ACC112 (cell line): ENCODE results near the gene LGALS7B.
"Not testable (repeated sequence)": the region's sequence is repeated elsewhere in the genome, so short reads cannot be mapped to it uniquely, and the experiment has no call there.

ENCODE experiments used
- H2AFZ ChIP-seq: fragments of 200-600 bp; sonication (generic); one replicate; pipeline ENCODE4 v1.6.0; 2017; ENCODE audit warnings: antibody characterized with exemption, low read length; ENCODE audit not compliant: unreplicated experiment
- H3K27ac ChIP-seq: fragments of 200-600 bp; sonication (generic); 2 replicates; pipeline ENCODE4 v1.5.1; 2014; ENCODE audit warnings: low read depth, mild to moderate bottlenecking, antibody characterized with exemption, low read length, moderate library complexity
- H3K27me3 ChIP-seq: fragments of 200-600 bp; sonication (generic); 2 replicates; pipeline ENCODE4 v1.6.1; 2014; ENCODE audit warnings: mild to moderate bottlenecking, antibody characterized with exemption, low read length, moderate library complexity, mixed read lengths; ENCODE audit not compliant: insufficient read depth
- H3K36me3 ChIP-seq: fragments of 200-600 bp; sonication (generic); 2 replicates; pipeline ENCODE4 v1.6.1; 2016; ENCODE audit warnings: mild to moderate bottlenecking, antibody characterized with exemption, low read length, moderate library complexity, mixed read lengths; ENCODE audit not compliant: insufficient read depth
- H3K4me1 ChIP-seq: fragments of 200-600 bp; sonication (generic); one replicate; pipeline ENCODE4 v1.6.1; 2016; ENCODE audit warnings: low read length, mixed read lengths; ENCODE audit not compliant: insufficient read depth, unreplicated experiment, control insufficient read depth
- H3K4me3 ChIP-seq: fragments of 200-600 bp; sonication (generic); 2 replicates; pipeline ENCODE4 v1.5.1; 2014; ENCODE audit warnings: mild to moderate bottlenecking, low read depth, low read length
- H3K79me2 ChIP-seq: fragments of 200-600 bp; sonication (generic); one replicate; pipeline ENCODE4 v1.6.0; 2016; ENCODE audit warnings: low read length; ENCODE audit not compliant: control insufficient read depth, unreplicated experiment, insufficient read depth

Gene LGALS7B

GRCh38 chr19:38812009-38812840 is 23.2 kb downstream of the LGALS7B start:
- no peak overlapping the region for H2AFZ ChIP-seq
- no peaks in the 10 kb centered on the region for H3K27me3 ChIP-seq
- H3K36me3 ChIP-seq: no peaks in the 10 kb centered on the region
- H3K4me1 ChIP-seq: no peaks in the 10 kb centered on the region
- no peak overlapping the region for H3K27ac ChIP-seq
- no peak overlapping the region for H3K4me3 ChIP-seq
- H3K79me2 ChIP-seq: no peaks in the 10 kb centered on the region

- Histone ChIP-seq H3K27me3 (no peaks in the 10 kb centered on the region), H3K36me3 (no peaks in the 10 kb centered on the region), H2AFZ (no peak within 1 kb of the TSS), H3K79me2 (no peaks in the 10 kb centered on the region), H3K4me1 (no peaks in the 10 kb centered on the region), H3K4me3 (no peak within 1 kb of the TSS), H3K27ac (no peak within 1 kb of the TSS)
Measured at GRCh38 chr19:38812841-38813320, 23.9 kb downstream of the LGALS7B start, which contains the start of gene LGALS4. TSS of gene LGALS4 (minus strand) at chr19:38812945. CDS start at chr19:38812886, 59 bp downstream.

DNA sequence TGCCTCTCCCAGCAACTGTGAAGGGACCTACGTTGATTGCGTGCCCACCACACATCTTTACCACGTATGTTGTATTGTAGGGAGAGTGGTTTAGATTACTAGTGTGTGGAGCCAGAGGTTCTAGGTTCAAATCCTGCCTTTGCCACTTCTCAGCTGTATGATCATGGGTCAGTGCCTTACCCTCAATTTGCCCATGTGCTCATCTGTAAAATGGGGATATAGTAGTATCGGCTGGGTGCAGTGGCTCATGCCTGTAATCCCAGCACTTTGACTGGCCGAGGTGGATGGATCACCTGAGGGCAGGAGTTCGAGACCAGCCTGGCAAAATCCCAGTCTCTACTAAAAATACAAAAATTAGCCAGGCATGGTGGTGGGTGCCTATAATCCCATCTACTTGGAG is 24.3 kb downstream of the LGALS7B start:
- Histone ChIP-seq H3K4me3 (no peak overlapping the region), H3K27me3 (no peaks in the 10 kb centered on the region), H3K27ac (no peak overlapping the region), H3K79me2 (no peaks in the 10 kb centered on the region), H3K36me3 (no peaks in the 10 kb centered on the region), H3K4me1 (no peaks in the 10 kb centered on the region), H2AFZ (no peak overlapping the region)

DNA sequence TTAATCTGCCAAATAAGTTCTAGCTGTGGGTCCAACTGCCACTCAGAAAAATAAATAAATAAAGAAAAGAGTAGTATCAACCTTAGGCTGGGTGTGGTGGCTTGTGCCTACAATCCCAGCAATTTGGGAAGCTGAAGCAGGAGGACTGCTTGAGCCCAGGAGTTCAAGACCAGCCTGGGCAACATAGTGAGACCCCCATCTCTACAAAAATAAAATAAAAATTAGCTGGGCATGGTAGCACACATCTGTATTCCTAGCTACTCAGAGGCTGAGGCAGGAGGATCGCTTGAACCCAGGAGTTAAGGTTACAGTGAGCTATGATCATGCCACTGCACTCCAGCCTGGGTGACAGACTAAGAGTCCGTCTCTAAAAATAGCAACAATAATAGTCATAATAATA is 24.9 kb downstream of the LGALS7B start:
- H3K79me2 ChIP-seq, H3K4me3 ChIP-seq, H3K27me3 ChIP-seq, H3K36me3 ChIP-seq, H3K27ac ChIP-seq, H2AFZ ChIP-seq, H3K4me1 ChIP-seq: not testable (repeated sequence)

DNA sequence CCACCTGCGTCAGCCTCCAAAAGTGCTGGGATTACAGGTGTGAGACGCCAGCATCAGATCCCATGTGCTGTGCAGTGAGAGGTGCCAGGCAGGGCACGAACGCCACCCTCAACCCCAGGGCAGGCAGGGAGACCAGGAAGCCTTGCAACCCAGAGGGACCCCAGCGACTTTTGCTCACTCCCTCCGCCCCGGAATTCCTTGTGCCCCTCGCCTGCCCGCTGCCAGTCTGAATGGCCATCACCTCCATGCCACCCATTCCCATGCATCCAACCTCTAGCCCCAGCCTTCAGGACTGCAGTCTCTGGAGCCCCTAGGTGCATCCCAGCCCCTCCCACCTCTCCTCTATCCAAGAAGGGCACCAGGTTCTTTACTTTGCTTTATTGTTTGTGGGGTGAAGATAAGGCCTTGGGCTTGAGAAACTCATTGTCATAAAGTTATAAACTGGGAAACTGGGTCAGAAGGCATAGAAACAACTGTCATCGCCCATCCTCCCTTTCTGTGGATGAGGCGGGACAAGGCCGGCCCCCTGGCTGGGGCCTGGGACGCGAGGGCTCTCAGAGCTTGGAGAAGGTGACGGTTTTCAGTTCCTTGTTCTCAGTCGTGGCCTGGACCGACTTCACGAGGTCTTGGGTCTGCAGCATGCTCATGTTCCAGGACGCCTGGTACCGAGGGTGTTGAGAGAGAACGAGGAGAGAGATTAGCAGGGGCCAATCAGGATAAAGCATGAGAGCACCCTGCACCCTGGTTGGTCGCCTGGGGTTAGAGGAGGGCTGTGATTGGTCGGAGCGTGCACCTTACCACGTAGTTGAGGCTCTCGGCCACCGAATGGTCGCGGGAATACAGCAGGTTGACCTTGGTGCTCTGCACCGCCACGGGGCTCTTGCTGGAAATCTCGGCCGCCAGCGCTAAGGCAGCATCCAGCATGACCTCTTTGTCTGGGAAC is 26.3 kb downstream of the LGALS7B start:
- Histone ChIP-seq H3K4me3 (no peak overlapping the region), H3K27me3 (no peaks in the 10 kb centered on the region), H3K79me2 (no peaks in the 10 kb centered on the region), H3K27ac (no peak overlapping the region), H3K4me1 (no peaks in the 10 kb centered on the region), H2AFZ (no peak overlapping the region), H3K36me3 (no peaks in the 10 kb centered on the region)

GRCh38 chr19:38816131-38816750 is 27.2 kb downstream of the LGALS7B start:
- no peaks in the 10 kb centered on the region for H3K36me3 ChIP-seq
- no peak overlapping the region for H2AFZ ChIP-seq
- no peak overlapping the region for H3K27ac ChIP-seq
- no peaks in the 10 kb centered on the region for H3K27me3 ChIP-seq
- no peak overlapping the region for H3K4me3 ChIP-seq
- no peaks in the 10 kb centered on the region for H3K79me2 ChIP-seq
- no peaks in the 10 kb centered on the region for H3K4me1 ChIP-seq

DNA sequence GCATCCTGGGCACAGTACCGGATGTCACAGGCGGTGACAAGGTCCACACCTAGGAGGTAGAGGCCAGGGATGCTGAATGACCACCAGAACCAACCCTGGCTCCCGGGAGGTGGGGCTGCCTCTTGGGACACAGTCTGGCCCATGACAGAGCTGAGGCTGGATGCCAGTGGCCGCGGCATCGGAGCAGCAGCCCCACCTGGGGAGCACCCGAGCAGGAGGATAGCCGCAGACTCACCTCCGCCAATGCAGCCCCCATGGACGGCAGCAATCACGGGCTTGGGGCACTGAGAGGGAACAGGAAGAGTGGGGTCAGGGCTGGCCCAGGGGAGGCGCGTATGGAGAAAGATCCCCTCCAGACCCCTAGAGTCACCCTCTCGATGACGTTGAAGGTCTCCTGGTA is 28.1 kb downstream of the LGALS7B start:
- Histone ChIP-seq H3K4me1 (no peaks in the 10 kb centered on the region), H3K79me2 (no peaks in the 10 kb centered on the region), H3K4me3 (no peak overlapping the region), H3K27ac (no peak overlapping the region), H3K36me3 (no peaks in the 10 kb centered on the region), H2AFZ (no peak overlapping the region), H3K27me3 (no peaks in the 10 kb centered on the region)

DNA sequence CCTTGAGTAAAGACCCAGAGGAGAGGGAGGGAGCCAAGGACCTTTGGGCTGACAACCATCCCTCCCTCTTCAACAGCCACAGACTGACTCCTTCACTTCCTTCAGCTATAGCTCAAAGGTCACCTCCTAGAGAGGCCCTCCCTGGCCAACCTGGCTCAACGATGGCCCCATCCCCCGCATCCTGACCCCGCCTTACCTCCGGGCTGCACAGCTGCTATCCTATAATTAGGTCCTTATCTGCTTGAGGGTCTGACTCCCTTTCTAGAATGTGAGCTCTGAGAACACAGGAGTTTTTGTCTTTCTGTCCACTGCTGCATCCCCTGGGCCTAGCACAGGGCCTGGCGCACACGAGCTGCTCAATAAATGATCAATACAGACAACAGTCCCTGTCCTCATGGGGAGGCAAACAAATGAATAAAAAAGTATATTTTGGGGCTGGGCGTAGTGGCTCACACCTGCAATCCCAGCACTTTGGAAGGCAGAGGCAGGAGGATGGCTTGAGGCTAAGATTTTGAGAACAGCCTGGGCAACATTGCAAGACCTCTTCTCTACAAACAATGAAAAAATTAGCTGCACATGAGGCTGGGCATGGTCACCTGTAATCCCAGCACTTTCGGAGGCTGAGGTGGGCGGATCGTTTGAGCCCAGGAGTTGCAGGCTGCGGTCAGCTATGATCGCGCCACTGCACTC is 30.4 kb downstream of the LGALS7B start:
- no peaks in the 10 kb centered on the region for H3K4me1 ChIP-seq

GRCh38 chr19:38821230-38821825 is 32.3 kb downstream of the LGALS7B start:
- not testable (repeated sequence) for H3K36me3 ChIP-seq, H2AFZ ChIP-seq

More for the DNA sequence above, 30.4 kb downstream of the LGALS7B start:
- Histone ChIP-seq H3K36me3 (0 out of 2 replicates have a peak, but pooled peaks cover 3% of the 10 kb centered on the region), H3K27ac (no peak overlapping the region), H2AFZ (no peak overlapping the region), H3K27me3 (no peaks in the 10 kb centered on the region), H3K79me2 (no peaks in the 10 kb centered on the region), H3K4me3 (no peak overlapping the region)

GRCh38 chr19:38825936-38826335 is 36.9 kb downstream of the LGALS7B start:
- peaks cover 16% of the 10 kb centered on the region for H3K4me1 ChIP-seq
- not testable (repeated sequence) for H3K4me3 ChIP-seq, H3K36me3 ChIP-seq, H3K79me2 ChIP-seq, H2AFZ ChIP-seq, H3K27me3 ChIP-seq, H3K27ac ChIP-seq

More at GRCh38 chr19:38821230-38821825, 32.3 kb downstream of the LGALS7B start:
- H3K27ac ChIP-seq, H3K79me2 ChIP-seq, H3K27me3 ChIP-seq, H3K4me1 ChIP-seq, H3K4me3 ChIP-seq: not testable (repeated sequence)
